Liver (tissue), 9 donors: ENCODE measurements around the gene UPF1. TPM values are rescaled to one million over a fixed set of nuclear protein-coding genes. Genes with fewer than 3 reads are reported as not detected.

ENCODE experiments used
- DNase-seq: peaks from one replicate; pipeline ENCODE4 v3.0.0-alpha.2; 2017; ENCODE audit warnings: low spot score
- H3K27ac ChIP-seq, 2 donors: one replicate each; pipeline ENCODE4 v1.7.0; 2013; ENCODE audit warnings: inconsistent platforms in 2 of 2, low read length in 2 of 2, control low read depth in 1 of 2, low read depth in 1 of 2, mild to moderate bottlenecking in 1 of 2
- H3K27me3 ChIP-seq, 4 donors: one replicate each; pipeline versions ENCODE4 v1.6.1 to v1.7.0; 2013; ENCODE audit warnings: low read length in 3 of 4, inconsistent platforms in 1 of 4, mild to moderate bottlenecking in 1 of 4, moderate library complexity in 1 of 4; ENCODE audit not compliant: control insufficient read depth in 4 of 4, insufficient read depth in 4 of 4
- H3K36me3 ChIP-seq, 4 donors: one replicate each; pipeline versions ENCODE4 v1.6.1 to v1.7.0; 2013; ENCODE audit warnings: low read length in 3 of 4, mild to moderate bottlenecking in 3 of 4, low read depth in 1 of 4, moderate library complexity in 1 of 4; ENCODE audit not compliant: control insufficient read depth in 4 of 4, insufficient read depth in 3 of 4
- H3K4me1 ChIP-seq, 4 donors: one replicate each; pipeline versions ENCODE4 v1.6.1 to v1.7.0; 2013; ENCODE audit warnings: low read length in 3 of 4, mild to moderate bottlenecking in 3 of 4, moderate library complexity in 1 of 4; ENCODE audit not compliant: control insufficient read depth in 4 of 4, insufficient read depth in 4 of 4
- H3K4me3 ChIP-seq, 3 donors: one replicate each; pipeline versions ENCODE4 v1.6.1 to v1.7.0; 2013; ENCODE audit warnings: low read length in 3 of 3, control low read depth in 1 of 3, low read depth in 1 of 3, mild to moderate bottlenecking in 1 of 3
- H3K9ac ChIP-seq, 2 donors: one replicate each; pipeline ENCODE4 v1.7.0; 2013; ENCODE audit warnings: low read length in 2 of 2, mild to moderate bottlenecking in 2 of 2, moderate library complexity in 2 of 2, control low read depth in 1 of 2, low read depth in 1 of 2
- H3K9me3 ChIP-seq, 4 donors: one replicate each; pipeline versions ENCODE4 v1.6.1 to v1.7.0; 2013; ENCODE audit warnings: low read length in 3 of 4; ENCODE audit not compliant: control insufficient read depth in 4 of 4
- EGR1 ChIP-seq, 2 donors: IDR thresholded peaks; 2 replicates each; pipeline ENCODE4 v1.6.1; 2016 to 2018; ENCODE audit warnings: antibody characterized with exemption in 2 of 2, low read depth in 2 of 2
- FOXA1 ChIP-seq: IDR thresholded peaks from 2 replicates; pipeline ENCODE4 v1.6.1; 2016; ENCODE audit warnings: antibody characterized with exemption
- FOXA2 ChIP-seq: IDR thresholded peaks from 2 replicates; pipeline ENCODE4 v1.6.1; 2016; ENCODE audit warnings: antibody characterized with exemption
- GABPA ChIP-seq, 2 donors: IDR thresholded peaks in 1 of 2; conservative IDR thresholded peaks in 1 of 2; 2 replicates each; pipeline ENCODE4 v1.6.1; 2016; ENCODE audit warnings: antibody characterized with exemption in 2 of 2, mild to moderate bottlenecking in 1 of 2, moderate library complexity in 1 of 2
- HNF4A ChIP-seq, 2 donors: conservative IDR thresholded peaks; 2 replicates each; pipeline ENCODE4 v1.6.1; 2016; ENCODE audit warnings: antibody characterized with exemption in 2 of 2, mild to moderate bottlenecking in 2 of 2
- HNF4G ChIP-seq: IDR thresholded peaks from 2 replicates; pipeline ENCODE4 v1.6.1; 2016; ENCODE audit warnings: antibody characterized with exemption
- JUND ChIP-seq, 2 donors: IDR thresholded peaks; 2 replicates each; pipeline ENCODE4 v1.6.1; 2016; ENCODE audit warnings: antibody characterized with exemption in 2 of 2
- MAX ChIP-seq: IDR thresholded peaks from 2 replicates; pipeline ENCODE4 v1.6.1; 2016; ENCODE audit warnings: antibody characterized with exemption
- NR2F2 ChIP-seq: IDR thresholded peaks from 2 replicates; pipeline ENCODE4 v1.6.1; 2016; ENCODE audit warnings: antibody characterized with exemption
- RAD21 ChIP-seq, 2 donors: IDR thresholded peaks; 2 replicates each; pipeline ENCODE4 v1.6.1; 2016; ENCODE audit warnings: antibody characterized with exemption in 2 of 2, mild to moderate bottlenecking in 2 of 2
- REST ChIP-seq: IDR thresholded peaks from 2 replicates; pipeline ENCODE4 v1.6.1; 2016; ENCODE audit warnings: antibody characterized with exemption, mild to moderate bottlenecking
- RXRA ChIP-seq, 2 donors: IDR thresholded peaks; 2 replicates each; pipeline ENCODE4 v1.6.1; 2017 to 2018; ENCODE audit warnings: antibody characterized with exemption in 2 of 2, mild to moderate bottlenecking in 1 of 2
- SP1 ChIP-seq: IDR thresholded peaks from 2 replicates; pipeline ENCODE4 v1.6.1; 2018; ENCODE audit warnings: antibody characterized with exemption, mild to moderate bottlenecking
- TAF1 ChIP-seq: conservative IDR thresholded peaks from 2 replicates; pipeline ENCODE4 v1.6.1; 2016; ENCODE audit warnings: antibody characterized with exemption, mild to moderate bottlenecking
- ZBTB33 ChIP-seq: IDR thresholded peaks from 2 replicates; pipeline ENCODE4 v1.6.1; 2016; ENCODE audit warnings: antibody characterized with exemption
- WGBS: extraction: QIAGEN DNeasy Blood & Tissue Kit; methylation state at CpG from one replicate; pipeline ENCODE4 v1.1.7; 2013; 5-methylcytosine and 5-hydroxymethylcytosine counted together
- polyA plus RNA-seq, 2 donors: library from polyadenylated mRNA; stranded (reverse) in 1 of 2; unstranded in 1 of 2; fragments of 200-250 nt in 1 of 2; fragments of >200 nt in 1 of 2; fragmentation: Nextera tagmentation in 1 of 2; extraction: Ambion mirVana in 1 of 2; gene quantifications; one replicate each; pipeline versions ENCODE4 v1.2.1 to v1.2.3, GENCODE V29; 2013 to 2015
- total RNA-seq, 2 donors: library from RNA; depleted of rRNA; stranded (reverse); fragments of >200 nt; gene quantifications; one replicate each; pipeline ENCODE4 v1.2.3, GENCODE V29; 2014
- TF ChIP-seq, protein P1 (sequence below): IDR thresholded peaks from 2 replicates; pipeline ENCODE4 v1.6.1; 2016; ENCODE audit warnings: antibody characterized with exemption
- donor health status: healthy.
- donor health status: healthy.
- donor health status: healthy.
- donor health status: healthy.
- donor health status: healthy.

Gene UPF1
- total and polyA plus RNA-seq, 4 donors, result 5.7 to 51.0 (median 35.2) TPM

DNA sequence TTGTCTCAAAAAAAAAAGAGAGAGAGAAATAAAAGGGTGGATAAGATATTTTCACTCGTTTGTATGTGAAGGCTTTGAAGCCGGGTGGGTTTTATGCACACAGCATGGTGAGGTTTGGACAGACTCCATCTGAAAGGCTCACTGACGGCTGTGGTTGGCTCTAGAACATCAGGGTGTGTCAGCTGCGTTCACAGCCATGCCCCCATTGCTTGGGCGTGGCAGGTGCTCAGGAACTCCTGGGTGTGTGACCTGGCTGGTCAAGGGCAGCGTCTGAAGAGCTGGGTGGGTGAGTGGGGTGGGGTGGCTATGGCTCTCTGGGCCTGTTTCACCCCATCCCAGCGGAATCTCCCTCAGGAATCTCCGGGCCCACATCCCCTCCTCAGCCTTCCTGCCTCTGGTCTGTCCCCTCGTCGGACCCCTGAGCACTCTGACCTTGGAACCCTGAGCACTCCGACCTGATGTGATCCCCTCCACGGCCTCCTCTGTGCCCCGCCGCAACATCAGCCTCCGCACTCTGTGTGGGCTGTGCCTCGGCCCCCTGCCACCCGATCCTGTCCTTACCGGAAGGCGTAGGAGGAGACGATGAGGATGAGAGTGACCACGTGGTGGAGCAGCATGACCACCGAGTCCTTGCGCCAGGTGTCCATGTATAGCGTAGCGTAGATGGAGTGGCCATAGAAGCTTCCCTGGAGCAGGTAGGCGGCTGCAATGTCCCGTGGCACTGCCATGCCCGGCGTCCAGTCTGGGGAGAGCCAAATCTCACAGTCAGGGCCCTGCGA lies 52.0 kb downstream of the UPF1 start:
- H3K27ac ChIP-seq, result no peak overlapping the region
- H3K36me3 ChIP-seq, result no peaks in the 10 kb centered on the region
- 83% methylated on average over 30 of the region's 30 CpGs for WGBS
- no peaks in the 10 kb centered on the region for H3K4me1 ChIP-seq
- H3K9me3 ChIP-seq, result no peaks in the 10 kb centered on the region
- H3K4me3 ChIP-seq, result no peak overlapping the region
- no peaks in the 10 kb centered on the region for H3K27me3 ChIP-seq
- DNase-seq, result no peak
- TF ChIP-seq GABPA (IDR thresholded peaks at IDR 0.05 in 1 of 2, conservative IDR thresholded peaks at IDR 0.05 in 1 of 2) (no peak), HNF4G (no peak), FOXA2 (no peak), EGR1 (IDR thresholded peaks at IDR 0.05; ENCODE audit: low read depth in 2 of 2) (no peak), ZBTB33 (no peak), FOXA1 (no peak), REST (no peak), RAD21 (IDR thresholded peaks at IDR 0.05) (no peak)
- TF ChIP-seq, protein P1, sequence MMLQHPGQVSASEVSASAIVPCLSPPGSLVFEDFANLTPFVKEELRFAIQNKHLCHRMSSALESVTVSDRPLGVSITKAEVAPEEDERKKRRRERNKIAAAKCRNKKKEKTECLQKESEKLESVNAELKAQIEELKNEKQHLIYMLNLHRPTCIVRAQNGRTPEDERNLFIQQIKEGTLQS, result no peak
- H3K9ac ChIP-seq, result no peak overlapping the region

- Histone ChIP-seq H3K4me3 (no peak overlapping the region), H3K4me1 (no peaks in the 10 kb centered on the region), H3K9ac (no peak overlapping the region), H3K9me3 (no peaks in the 10 kb centered on the region), H3K36me3 (no peaks in the 10 kb centered on the region), H3K27ac (no peak overlapping the region), H3K27me3 (no peaks in the 10 kb centered on the region)
- no peak for DNase-seq
- TF ChIP-seq ZBTB33 (no peak), RXRA (IDR thresholded peaks at IDR 0.05) (no peak), REST (no peak), HNF4A (conservative IDR thresholded peaks at IDR 0.05) (no peak), NR2F2 (no peak), TAF1 (no peak), RAD21 (IDR thresholded peaks at IDR 0.05) (no peak), MAX (no peak), HNF4G (no peak), JUND (IDR thresholded peaks at IDR 0.05) (no peak), FOXA2 (no peak), EGR1 (IDR thresholded peaks at IDR 0.05; ENCODE audit: low read depth in 2 of 2) (no peak), FOXA1 (no peak), GABPA (IDR thresholded peaks at IDR 0.05 in 1 of 2, conservative IDR thresholded peaks at IDR 0.05 in 1 of 2) (no peak), SP1 (no peak)
- TF ChIP-seq, protein P1, result no peak
- WGBS, result 77% methylated on average over 4 of the region's 4 CpGs
These were observed 55.2 kb downstream of the UPF1 start for GRCh38 chr19:18886972-18887371.
